ENCODE measurements around the gene EIF2AK2.

Gene EIF2AK2

DNA sequence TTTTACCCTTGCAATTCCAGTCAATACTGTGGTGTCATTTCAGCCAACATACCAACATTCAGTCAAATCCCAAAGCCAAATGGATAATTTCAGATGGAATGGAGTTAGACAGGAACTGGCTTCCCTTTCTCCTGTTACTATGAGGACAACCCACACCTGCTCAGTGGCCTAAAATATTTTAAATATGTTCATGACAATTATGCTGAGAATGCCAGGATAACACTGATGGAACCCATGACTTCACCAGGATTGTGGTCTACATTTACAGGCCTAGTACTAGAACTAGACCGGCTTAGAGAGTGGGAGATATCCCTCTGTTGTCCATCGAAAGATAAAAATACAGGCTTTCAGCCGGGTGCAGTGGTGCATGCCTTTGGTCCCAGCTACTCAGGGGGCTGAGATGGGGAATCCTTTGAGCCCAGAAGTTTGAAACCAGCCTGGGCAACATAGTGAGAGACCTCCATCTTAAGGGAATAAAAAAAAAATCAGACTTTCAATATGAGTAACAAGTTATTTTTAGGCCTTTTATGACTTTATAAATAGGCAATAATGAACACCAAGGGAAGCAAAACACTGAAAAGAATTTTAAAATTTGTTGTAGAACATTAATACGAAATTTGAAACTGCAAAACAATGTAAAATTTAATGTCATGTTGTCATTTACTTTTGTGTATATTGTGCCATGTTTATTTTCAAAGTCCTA is 58.2 kb downstream of the EIF2AK2 start:
- ATAC-seq: no peak
- DNase-seq: no peak

DNA sequence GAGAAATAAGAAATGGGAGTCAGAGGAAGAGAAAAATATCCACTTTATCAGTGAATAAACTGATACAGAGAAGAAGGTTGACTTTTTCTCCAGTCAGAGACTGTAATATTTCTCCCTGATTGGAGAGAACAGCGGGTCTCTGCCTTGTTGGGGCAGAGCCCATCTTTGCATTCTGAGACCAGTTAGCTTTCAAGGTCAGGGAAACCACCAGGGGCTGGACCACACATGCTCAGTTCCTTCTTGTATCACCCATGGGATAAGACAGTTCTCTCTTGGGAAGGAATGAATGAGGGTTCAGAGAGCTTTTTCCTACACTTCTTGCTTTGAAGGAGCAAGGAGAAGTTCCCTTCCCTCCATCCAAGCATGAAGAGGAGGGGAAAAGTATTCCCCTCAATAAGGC is 60.2 kb downstream of the EIF2AK2 start:
- DNase-seq (no peak), ATAC-seq (no peak)

DNA sequence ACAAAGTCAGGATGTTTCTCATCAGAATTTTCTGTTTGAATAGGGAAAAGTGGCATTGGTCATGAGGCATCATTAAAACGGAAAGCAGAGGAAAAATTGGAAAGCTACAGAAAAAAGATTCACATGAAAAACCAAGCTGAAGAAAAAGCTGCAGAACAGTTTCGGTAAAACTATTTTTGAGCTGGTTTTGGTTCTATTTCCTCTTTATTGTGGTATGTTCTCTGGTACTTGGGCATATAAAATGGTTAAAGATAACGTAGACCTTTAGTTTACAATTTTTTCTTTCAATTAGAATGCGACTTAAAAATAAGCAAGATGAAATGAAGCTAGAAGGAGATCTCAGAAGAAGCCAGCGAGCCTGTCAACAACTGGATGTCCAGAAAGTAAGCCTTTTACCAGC is 64.9 kb downstream of the EIF2AK2 start:
- no peak for ATAC-seq
- no peak for DNase-seq

DNA sequence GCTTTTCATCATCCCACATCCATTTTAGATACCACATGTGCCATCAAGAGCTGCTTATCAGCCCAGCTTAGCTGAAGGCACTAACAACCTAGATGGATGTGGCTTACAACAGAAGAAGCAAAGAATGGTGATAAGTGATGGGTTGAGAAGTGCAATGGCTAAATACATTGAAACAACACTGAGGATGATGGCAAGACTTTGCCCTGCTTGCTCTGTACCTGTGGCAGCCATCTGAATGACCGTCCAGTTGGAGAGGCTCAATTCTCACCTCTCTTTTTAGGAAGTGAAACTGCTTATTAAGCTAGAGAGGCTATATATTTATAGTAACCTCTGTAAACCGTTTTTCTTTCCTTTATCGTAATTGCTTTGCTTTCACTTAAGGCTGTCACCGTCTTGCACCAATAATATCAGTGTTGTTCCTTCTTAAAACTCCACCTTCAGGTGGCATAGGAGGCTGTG is 66.7 kb downstream of the EIF2AK2 start:
- DNase-seq: no peak

DNA sequence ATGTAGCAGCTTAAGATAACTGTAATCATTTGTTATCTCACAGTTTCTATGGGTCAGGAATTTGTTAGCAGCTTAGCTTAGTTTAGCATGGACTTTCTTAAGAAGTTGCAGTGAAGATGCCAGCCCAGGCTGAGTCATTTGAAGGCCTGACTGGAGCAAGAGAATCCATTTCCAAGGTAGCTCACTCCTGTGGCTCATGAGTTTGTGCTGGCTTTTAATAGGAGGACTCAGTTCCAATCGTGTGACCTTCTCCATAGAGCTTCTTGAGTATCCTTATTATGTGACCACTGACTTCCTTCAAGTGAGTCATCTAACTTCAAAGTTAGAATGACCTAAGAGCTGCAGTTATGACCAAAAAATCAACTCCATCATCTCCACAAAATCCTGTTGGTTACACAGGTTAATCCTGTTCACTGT is 71.0 kb downstream of the EIF2AK2 start:
- no peak for ATAC-seq

More for the DNA sequence above, 66.7 kb downstream of the EIF2AK2 start:
- peak; percentile 29 for ATAC-seq

DNA sequence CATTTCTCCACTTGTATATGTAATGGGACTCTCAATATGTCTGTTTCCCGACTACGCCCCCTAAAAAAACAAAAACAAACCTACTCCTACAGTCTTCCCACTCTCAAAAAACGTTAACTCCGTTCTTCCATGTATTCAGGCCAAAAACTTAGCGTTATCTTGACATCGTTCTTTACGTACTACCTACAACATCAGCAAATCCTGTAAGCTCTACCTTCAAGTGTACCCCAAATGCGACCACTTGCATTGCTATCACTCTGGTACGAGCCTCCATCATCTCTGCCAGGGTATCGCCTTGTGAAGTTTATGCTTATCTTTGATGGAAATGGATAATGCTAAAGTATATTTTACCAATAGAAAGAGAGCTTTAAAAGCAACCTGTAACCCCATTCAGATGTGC is 72.0 kb downstream of the EIF2AK2 start:
- ATAC-seq (no peak), DNase-seq (no peak)

More for the DNA sequence above, 71.0 kb downstream of the EIF2AK2 start:
- DNase-seq: no peak

DNA sequence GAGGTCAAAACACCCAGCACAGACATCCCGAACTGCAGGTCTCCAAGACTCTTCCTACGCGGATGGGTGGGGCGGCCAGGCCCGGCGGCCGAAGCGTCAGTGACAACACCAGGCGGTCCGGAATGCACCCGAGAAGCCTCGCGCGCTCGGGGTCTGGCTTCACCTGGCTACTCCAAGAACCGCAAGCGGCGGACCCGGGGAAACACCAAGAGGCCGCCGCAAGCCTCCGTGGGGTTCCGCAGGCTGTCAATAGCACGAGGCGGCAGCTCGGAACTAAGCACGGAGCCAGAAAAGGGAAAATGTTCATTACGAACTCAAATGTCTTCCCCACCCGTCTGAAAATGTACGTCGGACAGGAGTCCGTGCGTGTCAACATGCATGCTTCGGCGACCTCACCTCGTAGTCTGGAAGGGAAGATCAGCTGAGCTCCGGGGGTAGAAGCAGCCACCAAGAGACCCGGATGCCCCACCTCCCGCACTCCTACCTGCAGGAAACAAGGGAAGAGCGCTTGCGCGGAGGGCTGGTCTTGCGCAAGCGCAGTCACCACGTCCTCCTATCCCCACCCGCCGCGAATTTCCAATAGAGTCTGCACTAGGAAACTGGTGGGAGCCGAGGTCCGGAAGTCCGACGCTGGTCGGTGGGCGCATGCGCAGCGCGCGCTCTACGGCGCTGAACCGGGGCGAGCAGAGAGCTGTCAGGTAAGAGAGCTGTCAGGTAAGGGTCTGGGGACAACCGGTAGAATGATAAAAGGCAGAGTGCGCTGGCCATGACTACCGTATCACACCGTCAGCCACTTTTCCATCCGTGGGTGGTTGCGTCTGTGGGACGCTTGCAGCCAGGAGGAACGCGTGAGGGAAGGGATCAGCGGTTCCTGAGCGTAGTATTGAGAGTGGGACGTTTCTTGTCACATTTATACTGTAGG is 72.6 kb downstream of the EIF2AK2 start, which contains the start of the genes GPATCH11 and HEATR5B:
Gene GPATCH11 (plus strand): TSS at position 646 of the 922 bp plus-strand sequence. CDS start 3,864 bp downstream, outside the sequence.
Gene HEATR5B (minus strand): TSS at position 500 of the 922 bp plus-strand sequence. CDS start 958 bp downstream, outside the sequence.
- peak; percentile 93 for DNase-seq
- peak; percentile 92 for ATAC-seq

DNA sequence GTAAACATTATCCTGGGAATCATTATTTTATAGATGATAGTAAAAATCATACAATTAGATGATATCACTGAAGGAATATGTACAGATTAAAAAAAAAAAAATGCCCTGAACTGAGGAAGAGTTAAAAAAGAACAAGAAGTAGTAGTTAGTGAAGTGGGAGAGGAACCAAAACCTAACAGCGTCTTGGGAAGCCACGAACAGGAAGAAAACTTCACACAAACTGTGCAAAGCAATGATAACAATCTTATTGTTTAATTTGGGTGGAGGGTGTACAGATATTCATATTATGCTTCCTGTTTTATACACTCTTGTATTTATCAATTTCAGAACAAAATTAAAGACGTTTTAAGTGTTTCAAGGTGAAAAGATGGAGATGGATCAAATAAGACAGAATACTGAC is 76.1 kb downstream of the EIF2AK2 start:
- DNase-seq: no peak

DNA sequence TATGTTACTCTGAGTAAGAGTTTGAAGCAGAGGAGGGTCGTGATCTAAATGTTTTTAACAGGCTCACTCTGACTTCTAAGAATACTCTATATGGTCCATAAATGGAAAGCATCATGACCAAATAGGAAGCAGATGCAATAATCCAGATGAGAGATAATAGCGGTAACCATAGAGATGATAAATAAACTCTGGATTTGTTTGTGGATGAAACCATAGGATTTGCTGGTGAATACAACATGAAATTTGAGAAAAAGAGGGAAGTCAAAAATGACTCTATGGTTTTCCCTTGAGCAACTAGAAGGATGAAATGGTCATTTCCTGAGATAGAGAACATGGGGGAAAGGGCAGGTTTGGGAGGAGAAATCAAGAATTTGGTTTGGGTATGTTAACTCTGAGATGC is 76.5 kb downstream of the EIF2AK2 start:
- DNase-seq (no peak), ATAC-seq (no peak)

More for the DNA sequence above, 76.1 kb downstream of the EIF2AK2 start:
- no peak for ATAC-seq

DNA sequence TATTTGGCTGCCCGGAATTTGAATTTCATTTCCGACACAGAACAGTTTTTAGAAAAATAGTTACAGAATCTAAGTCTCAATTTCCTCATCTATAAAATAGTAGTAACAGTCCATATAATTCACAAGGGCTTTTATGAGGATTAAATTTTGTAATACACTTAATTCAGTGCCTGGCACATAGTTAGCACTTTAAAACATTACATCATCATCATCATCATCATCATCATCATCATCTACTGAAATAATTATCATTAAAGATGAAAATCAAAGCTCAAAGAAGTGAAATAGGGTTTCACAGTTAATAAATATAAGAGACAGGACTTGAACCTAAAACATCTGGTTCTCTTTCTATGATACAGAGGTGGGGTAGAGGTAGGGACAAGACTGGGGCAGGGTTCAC is 85.8 kb downstream of the EIF2AK2 start:
- no peak for ATAC-seq
- DNase-seq: no peak

DNA sequence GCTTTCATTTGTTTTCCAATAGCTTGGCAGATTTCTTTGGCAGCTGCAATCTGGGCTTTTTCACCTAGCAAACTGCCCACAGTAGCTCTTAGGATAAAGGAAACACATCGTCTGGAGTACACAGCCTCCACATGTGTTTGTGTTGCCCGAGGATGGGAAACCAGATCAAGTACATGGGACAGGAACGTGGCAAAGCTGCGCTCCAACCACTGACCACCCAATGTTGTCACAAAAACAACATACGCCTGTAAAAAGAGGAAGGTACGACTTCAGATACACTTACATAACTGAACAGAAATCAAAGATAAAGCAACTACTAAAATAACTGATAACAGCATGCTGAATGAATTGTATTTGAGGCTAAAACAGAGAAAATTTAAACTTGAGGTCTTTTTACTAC is 88.1 kb downstream of the EIF2AK2 start:
- no peak for DNase-seq
- ATAC-seq: no peak

DNA sequence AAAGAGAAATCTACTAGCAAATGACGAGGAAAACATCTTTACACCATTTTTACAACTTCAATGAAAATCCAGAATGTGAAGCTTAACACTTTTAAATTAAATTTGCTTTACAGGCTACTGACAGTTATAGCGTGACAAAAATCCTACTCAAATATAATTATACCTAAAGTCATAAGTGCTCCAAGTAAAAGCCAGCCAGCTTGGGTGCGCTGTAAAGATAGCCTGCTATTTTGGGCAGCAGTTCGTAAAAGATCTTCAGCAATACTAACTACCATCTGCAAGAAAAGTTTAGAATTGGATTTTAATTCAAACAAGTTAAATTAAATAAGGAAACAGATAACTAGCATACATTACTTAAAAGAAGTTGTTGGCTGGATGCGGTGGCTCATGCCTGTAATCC is 95.0 kb downstream of the EIF2AK2 start:
- DNase-seq: no peak
- no peak for ATAC-seq

DNA sequence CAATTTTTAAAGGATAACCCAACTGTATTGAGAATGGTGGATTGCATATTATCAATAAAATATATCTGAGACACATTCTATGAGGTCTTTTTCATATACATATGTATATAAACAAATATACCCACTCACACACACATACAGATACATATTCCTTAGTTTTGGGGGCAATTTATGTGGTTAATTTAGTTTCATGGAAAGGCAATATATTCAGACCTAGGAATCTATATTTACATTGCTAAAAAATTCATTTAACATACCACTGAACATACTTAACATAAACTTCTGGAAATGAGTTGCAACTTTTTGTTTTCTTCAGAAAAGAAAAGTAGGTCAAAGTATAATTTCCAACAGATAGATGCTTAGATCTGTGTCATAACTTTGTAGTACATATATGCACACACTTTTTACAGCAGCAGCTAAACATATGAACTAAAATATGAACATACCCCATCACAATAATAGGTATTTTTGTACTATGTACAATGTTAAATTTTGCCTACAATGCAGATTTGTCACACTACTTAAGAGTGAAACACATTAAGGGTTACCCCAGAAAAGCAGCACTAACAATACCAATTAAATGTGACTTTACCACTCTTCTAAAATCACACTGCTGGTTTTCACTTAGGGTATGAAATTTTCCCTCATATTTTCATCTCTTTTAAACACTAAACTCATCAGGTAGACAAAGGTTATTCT is 95.6 kb downstream of the EIF2AK2 start:
- DNase-seq (no peak), ATAC-seq (no peak)

DNA sequence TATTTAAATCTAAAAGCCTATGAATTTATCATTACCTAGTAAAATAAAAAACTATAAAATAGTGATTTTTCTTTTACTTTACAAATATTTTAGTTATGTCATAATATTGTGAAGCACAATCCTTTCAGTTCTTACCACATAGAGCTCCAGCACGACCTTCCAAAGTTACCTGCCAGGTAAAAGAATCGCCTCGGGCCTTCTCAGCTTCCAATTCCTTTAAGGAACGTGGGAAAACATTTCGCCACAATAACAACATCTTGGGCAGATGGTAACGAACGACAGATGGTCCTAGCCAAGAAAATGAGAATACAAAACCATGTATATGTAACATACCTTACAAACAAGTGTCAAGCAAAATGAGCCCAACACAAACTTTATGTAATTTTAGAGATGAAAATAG is 96.3 kb downstream of the EIF2AK2 start:
- DNase-seq (no peak), ATAC-seq (no peak)

DNA sequence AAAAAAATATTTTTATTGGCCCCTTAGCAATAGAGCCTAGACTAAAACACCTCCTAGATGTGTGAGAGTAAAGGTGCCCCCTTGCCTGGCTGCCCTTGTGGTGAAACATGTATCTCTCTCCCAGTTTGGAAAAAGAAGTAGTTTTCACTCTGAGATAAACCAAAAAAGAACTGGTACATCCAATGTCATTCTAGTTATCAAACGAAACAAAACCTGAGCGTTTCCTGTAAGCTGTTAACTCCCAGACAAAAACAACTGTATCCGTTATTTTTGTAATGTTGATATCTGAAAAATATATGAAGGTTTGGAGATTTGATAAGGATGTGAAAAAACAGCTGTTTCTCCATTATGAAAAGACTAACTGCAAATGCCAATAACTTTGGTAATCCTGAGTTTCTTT is 96.9 kb downstream of the EIF2AK2 start:
- ATAC-seq: no peak
- no peak for DNase-seq

DNA sequence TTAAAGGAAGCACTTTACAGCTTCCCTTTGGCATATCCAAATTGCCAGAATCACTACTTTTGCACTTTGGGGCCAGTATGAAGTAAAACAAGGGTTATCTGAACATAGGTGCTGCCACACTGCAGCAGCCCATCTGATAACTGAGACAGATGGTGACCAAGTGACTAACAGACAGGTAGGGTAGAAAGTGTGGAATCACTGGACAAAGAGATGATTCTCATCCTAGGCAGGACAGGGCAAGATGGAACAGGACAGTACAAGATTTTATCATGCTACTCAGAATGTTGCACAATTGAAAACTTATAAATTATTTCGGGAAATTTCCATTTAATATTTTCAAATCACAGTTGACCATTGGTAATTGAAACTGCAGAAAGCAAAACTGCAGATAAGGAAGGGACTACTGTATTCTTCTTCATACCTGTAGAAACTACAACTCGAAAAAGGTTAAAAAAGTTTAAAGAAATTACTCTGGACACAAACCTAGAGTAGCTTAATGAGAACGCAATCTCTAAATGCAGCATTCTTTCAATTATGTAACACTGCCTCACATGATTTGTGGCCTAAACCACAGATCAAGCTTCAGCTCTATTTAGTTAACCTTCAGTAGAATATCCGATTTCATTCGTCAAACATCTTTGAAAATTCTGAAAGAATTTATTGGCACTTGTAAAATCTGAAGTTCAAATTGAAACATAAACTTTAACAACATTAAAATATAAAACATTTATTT is 104.0 kb downstream of the EIF2AK2 start:
- no peak for ATAC-seq

More for the DNA sequence above, 104.0 kb downstream of the EIF2AK2 start:
- no peak for DNase-seq

Measured in stimulated activated naive CD8-positive, alpha-beta T cell treated with anti-CD3 and anti-CD28 coated beads, Interleukin-15, Interleukin-2, amounts not matched to agents 100 U/mL and 50 U/mL, for 24 hours (primary cell).